Activated CD4-positive, alpha-beta T cell treated with anti-CD3 and anti-CD28 coated beads, Interleukin-2, amount 10 ng/mL, durations not matched to agents 7 days and 5 days (primary cell): ENCODE measurements around the gene TMEM131L. TPM values are rescaled to one million over a fixed set of nuclear protein-coding genes. Genes with fewer than 3 reads are reported as not detected.
A peak's percentile ranks its signal among the peaks of the same experiment; 100 is the strongest.

Experiments used
- CTCF ChIA-PET: fragments of 350-600 bp; sonication (Branson Sonifier 250); formaldehyde crosslinking; loops from one replicate; lab custom pipeline; 2021; ENCODE audit warnings: antibody characterized with exemption; lab: Charles Lee
- POLR2A ChIA-PET: fragments of 350-600 bp; sonication (Branson Sonifier 250); formaldehyde crosslinking; loops from one replicate; lab custom pipeline; 2021; ENCODE audit warnings: antibody characterized with exemption; lab: Charles Lee
- DNase-seq: peaks from one replicate; pipeline ENCODE4 v3.0.0-alpha.2; 2020
- H3K27ac Mint-ChIP-seq: one replicate; pipeline ENCODE4 v1.8.0; 2021; ENCODE audit warnings: mild to moderate bottlenecking, moderate library complexity, mixed read lengths
- H3K27me3 Mint-ChIP-seq: one replicate; pipeline ENCODE4 v1.8.0; 2021; ENCODE audit warnings: mixed read lengths
- H3K36me3 Mint-ChIP-seq: one replicate; pipeline ENCODE4 v1.8.0; 2021; ENCODE audit warnings: low read depth, mixed read lengths
- H3K4me1 Mint-ChIP-seq: one replicate; pipeline ENCODE4 v1.8.0; 2021; ENCODE audit warnings: mixed read lengths
- H3K4me3 Mint-ChIP-seq: one replicate; pipeline ENCODE4 v1.8.0; 2021; ENCODE audit warnings: mild to moderate bottlenecking, moderate library complexity, mixed read lengths
- H3K9me3 Mint-ChIP-seq: one replicate; pipeline ENCODE4 v1.8.0; 2021; ENCODE audit warnings: mixed read lengths
- total RNA-seq, 2 experiments: library from RNA; stranded (reverse); gene quantifications; one replicate each; pipeline ENCODE4 v1.2.3, GENCODE V29; 2021

Gene TMEM131L
- total RNA-seq, 2 experiments from 2014 or later: 49.3 to 56.0 TPM

DNA sequence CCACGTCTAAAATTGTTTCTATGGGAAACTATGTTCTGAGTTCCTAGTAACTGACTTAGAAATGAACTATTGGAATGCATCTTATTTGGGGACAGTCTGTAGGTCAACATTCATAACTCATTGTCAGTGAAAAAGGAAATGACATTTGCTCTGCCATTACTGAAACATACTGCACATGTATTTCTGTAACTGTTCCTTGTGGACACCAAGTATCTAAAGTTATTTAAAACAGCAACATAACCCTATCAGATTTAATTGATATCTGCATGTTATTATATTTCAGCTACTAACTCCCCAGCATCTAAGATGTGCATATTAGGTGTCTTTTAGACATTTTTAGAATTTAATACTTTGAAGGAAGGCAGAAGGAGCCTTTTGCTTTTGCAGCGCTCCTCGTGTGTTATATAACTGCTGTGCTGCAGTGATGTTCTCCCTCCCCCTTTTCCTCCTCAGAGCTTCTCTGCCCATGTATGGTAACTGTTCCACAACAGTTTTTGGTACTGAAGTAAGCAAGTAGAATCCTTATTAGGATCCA is 37.2 kb upstream of the TMEM131L start:
- Mint-ChIP-seq H3K27me3 (no peaks in the 10 kb centered on the region), H3K36me3 (peaks cover 13% of the 10 kb centered on the region), H3K27ac (peak overlapping the region; percentile 70), H3K4me3 (peak overlapping the region; percentile 13), H3K9me3 (peaks cover 3% of the 10 kb centered on the region), H3K4me1 (peaks cover 59% of the 10 kb centered on the region)
- peak; percentile 17 for DNase-seq
- POLR2A ChIA-PET: interaction anchor here (0.6 kb wide), 1 partner anchor 50 kb away, joined by 3 read pairs; no protein-coding TSS in a partner anchor
- CTCF ChIA-PET: interaction anchor here (0.6 to 1.5 kb wide), 3 partner anchors 39 to 183 kb away, joined by 3 read pairs; no protein-coding TSS in a partner anchor

DNA sequence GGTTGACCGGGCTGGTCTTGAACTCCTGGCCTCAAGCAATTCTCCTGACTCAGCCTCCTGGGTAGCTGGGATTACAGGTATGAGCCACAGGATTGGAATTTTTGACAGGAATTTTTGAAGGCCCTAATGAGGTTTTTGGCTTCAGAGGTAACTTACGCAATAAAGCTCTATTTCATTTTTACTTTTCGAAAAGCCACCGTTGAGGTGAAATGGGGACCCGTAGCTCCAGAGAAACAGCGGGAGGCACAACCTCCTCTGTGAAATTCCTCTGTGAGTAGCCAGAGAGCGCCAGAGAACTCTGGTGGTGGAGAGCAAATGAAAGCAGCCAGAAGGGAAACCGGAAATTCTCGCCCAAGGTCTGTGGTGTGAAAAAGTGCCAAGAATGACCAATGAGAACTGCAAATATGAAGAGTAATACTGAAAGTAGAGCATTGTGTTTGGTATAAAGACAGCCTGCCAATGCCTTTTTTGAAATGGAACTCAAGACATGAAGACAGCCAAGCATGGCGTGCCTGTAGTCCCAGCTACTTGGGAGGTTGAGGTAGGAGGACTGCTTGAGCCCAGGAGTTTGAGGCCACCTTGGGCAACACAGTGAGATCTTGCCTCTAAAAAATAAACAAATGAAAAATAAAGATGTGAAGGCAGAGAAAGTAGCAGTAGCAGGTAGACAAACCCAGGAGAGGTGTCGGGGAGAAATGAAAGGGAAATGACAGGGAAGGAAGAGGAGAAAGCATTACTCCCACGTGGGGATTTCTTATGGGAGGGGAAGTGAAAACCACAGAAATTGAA is 33.0 kb upstream of the TMEM131L start:
- H3K27me3 Mint-ChIP-seq: no peaks in the 10 kb centered on the region
- H3K27ac Mint-ChIP-seq: peak overlapping the region; percentile 97
- H3K4me3 Mint-ChIP-seq: peak overlapping the region; percentile 78
- ChIA-PET CTCF (interaction anchor here (0.6 to 2.1 kb wide), 25 partner anchors 8 to 207 kb away, joined by 3 to 8 read pairs (median 3); partner anchors contain the start of gene TMEM131L), POLR2A (interaction anchor here (0.6 kb wide), 2 partner anchors 87 to 211 kb away, joined by 5 read pairs; no protein-coding TSS in a partner anchor)
- DNase-seq: peak; percentile 85
- peaks cover 65% of the 10 kb centered on the region for H3K4me1 Mint-ChIP-seq
- H3K36me3 Mint-ChIP-seq: peaks cover 5% of the 10 kb centered on the region
- H3K9me3 Mint-ChIP-seq: no peaks in the 10 kb centered on the region

DNA sequence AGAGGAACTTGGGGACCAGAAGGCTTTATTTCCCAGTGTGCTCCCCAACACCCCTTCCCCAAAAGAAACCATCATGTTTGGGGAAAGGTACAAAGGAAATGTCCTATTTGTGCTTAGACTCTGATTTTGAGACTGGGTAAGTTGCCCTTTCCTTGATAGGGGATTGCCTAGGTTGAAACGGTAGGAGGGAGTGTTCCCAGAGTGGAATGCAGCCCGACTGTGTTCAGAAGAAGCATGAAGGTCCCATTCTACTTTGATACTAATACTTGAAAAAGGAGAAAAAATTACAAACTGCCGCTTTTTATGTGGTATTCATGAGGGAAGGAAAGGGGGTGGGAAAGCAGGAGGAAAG is 32.4 kb upstream of the TMEM131L start:
- CTCF ChIA-PET: interaction anchor here (1.2 to 2.1 kb wide), 7 partner anchors 9 to 141 kb away, joined by 3 to 8 read pairs (median 5); no protein-coding TSS in a partner anchor
- peak overlapping the region; percentile 97 for H3K27ac Mint-ChIP-seq
- POLR2A ChIA-PET: no interaction called here
- H3K4me3 Mint-ChIP-seq: peak overlapping the region; percentile 78
- no peak for DNase-seq
- H3K4me1 Mint-ChIP-seq: peaks cover 71% of the 10 kb centered on the region
- H3K36me3 Mint-ChIP-seq: peaks cover 4% of the 10 kb centered on the region
- H3K27me3 Mint-ChIP-seq: no peaks in the 10 kb centered on the region
- H3K9me3 Mint-ChIP-seq: no peaks in the 10 kb centered on the region

DNA sequence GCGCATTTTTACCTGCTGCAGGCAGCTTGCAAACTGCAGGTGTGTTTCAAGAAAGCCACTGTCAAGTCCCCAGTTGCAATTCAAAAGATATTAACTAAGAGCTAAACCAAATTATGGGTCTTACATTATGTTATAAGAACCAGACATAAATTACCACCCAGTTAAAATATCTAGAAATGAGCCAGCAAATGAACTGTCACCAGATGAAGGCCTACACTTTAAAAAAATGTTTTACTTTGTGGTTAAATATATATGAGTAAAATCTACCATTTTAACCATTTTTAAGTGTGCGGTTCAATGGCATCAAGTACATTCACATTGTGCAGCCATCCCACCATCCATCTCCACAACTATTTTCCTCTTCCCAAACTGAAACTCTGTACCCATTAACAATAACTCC is 32.0 kb upstream of the TMEM131L start:
- CTCF ChIA-PET: interaction anchor here (1.5 to 2.1 kb wide), 2 partner anchors 13 to 140 kb away, joined by 5 to 8 read pairs; no protein-coding TSS in a partner anchor
- H3K4me1 Mint-ChIP-seq: peaks cover 71% of the 10 kb centered on the region
- POLR2A ChIA-PET: no interaction called here
- H3K27ac Mint-ChIP-seq: peak overlapping the region; percentile 97
- H3K27me3 Mint-ChIP-seq: no peaks in the 10 kb centered on the region
- no peaks in the 10 kb centered on the region for H3K9me3 Mint-ChIP-seq
- H3K4me3 Mint-ChIP-seq: peak overlapping the region; percentile 78
- H3K36me3 Mint-ChIP-seq: peaks cover 4% of the 10 kb centered on the region
- DNase-seq: no peak

DNA sequence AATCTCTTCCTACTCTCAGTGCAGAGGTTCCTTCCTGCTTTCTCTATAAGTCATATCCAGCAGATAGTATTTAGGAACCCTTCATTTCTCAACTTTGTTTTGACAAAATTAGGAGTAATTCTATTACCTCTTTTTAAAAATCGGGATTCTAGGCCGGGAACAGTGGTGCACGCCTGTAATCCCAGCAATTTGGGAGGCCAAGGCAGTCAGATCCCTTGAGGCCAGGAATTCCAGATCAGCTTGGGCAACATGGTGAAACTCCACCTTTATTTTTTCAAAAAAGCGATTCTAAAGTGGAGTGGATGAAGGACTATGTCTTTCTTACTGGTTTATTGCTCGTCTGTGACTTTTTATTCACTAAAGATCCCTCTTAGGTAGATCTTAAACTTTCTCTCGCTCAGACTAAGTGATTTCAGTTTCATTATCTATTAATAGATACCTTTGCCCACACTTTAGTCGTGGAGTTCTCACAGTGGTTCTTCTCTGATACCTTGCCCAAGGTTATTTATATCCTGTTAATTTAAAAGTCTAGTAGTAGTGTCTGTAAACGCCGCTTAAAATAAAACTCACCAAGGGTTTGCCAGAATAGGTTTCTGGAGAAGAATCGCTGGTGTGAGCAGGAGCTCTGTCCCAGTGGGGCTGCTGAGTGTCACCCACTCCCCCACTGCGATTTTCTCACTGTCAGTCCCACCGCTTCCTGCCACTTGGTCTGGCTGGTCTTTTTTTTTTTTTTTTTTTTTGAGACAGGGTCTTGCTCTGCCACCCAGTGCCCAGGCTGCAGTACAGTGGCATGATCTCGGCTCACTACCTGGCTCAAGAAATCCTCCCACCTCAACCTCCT is 27.0 kb upstream of the TMEM131L start:
- Mint-ChIP-seq H3K4me3 (peak overlapping the region; percentile 77), H3K4me1 (peaks cover 50% of the 10 kb centered on the region), H3K27me3 (no peaks in the 10 kb centered on the region), H3K9me3 (no peaks in the 10 kb centered on the region), H3K36me3 (peaks cover 3% of the 10 kb centered on the region), H3K27ac (peak overlapping the region; percentile 89)
- DNase-seq: peak; percentile 43
- ChIA-PET POLR2A (interaction anchor here (0.7 kb wide), 1 partner anchor 650 kb away, joined by 3 read pairs; no protein-coding TSS in a partner anchor), CTCF (interaction anchor here (0.6 to 1.2 kb wide), 4 partner anchors 21 to 97 kb away, joined by 3 to 4 read pairs (median 4); no protein-coding TSS in a partner anchor)

DNA sequence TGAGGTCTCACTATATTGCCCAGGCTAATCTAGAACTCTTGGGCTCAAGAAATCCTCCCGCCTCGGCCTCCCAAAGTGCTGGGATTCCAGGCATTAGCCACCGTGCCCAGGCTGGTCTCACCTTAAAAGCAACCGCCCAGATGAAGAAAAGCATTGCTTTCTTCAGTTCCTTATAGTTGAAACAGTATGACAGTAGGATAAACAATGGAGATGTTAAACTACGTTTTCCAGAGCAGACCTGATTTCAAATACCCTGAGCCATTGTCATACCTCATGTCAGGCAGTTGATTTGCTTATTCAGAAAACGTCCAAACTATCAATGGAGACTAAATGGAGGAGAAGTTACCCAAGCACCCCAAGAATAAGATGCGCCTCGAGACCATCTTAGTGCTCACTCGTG is 26.3 kb upstream of the TMEM131L start:
- ChIA-PET POLR2A (no interaction called here), CTCF (no interaction called here)
- H3K27me3 Mint-ChIP-seq: no peaks in the 10 kb centered on the region
- H3K4me3 Mint-ChIP-seq: peak overlapping the region; percentile 77
- peaks cover 45% of the 10 kb centered on the region for H3K4me1 Mint-ChIP-seq
- peak overlapping the region; percentile 89 for H3K27ac Mint-ChIP-seq
- DNase-seq: no peak
- H3K9me3 Mint-ChIP-seq: no peaks in the 10 kb centered on the region
- H3K36me3 Mint-ChIP-seq: peaks cover 3% of the 10 kb centered on the region

DNA sequence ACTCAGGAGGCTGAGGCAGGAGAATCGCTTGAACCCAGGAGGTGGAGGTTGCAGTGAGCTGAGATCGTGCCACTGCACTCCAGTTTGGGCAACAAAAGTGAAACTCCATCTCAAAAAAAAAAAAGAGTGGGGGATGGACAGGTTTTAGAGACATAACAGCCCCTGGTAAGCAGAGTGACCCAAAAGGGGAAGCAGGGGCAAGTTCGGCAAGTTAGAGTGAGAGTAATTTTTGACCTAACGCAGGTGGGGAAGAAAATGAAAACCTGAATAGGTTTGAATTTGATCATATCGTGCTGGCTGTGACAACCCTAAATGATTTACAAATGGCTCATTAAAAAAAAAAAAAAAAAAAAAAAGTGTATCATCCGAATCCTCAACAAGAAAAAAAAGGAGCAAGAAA is 25.7 kb upstream of the TMEM131L start:
- peaks cover 3% of the 10 kb centered on the region for H3K36me3 Mint-ChIP-seq
- POLR2A ChIA-PET: no interaction called here

DNA sequence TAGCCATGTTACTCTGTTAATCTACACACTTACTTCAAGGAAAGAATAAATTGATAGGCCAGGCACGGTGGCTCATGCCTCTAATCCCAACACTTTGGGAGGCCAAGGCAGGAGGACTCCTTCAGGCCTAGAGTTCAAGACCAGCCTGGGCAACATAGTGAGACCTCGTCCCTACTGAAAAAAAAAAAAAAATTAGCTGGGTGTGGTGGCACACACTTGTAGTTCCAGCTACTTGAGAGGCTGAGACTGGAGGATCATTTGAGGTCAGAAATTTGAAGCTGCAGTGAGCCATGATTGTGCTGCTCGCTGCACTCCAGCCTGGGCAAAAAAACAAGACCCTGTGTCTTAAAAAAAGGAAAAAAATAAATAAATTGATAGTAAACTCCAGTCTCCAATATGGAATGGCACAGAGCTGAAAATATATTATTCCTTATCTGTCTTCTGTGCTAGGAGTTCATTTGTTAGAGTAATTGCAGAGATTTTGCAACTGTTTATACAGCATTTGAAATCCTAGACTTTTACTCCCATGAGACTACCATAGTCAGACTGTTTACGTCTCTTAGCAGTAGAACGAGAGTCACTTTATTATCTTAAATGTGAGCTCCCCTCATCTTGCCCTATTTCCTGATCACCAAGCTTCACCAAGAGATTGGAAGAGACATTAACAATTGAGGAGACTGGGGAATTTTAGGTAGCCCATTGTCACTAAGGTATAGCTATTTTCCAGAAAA is 18.8 kb upstream of the TMEM131L start:
- DNase-seq: no peak
- Mint-ChIP-seq H3K27ac (no peak overlapping the region), H3K9me3 (no peaks in the 10 kb centered on the region), H3K36me3 (peaks cover 1% of the 10 kb centered on the region), H3K4me3 (no peak overlapping the region), H3K4me1 (peaks cover 27% of the 10 kb centered on the region), H3K27me3 (no peaks in the 10 kb centered on the region)
- CTCF ChIA-PET: interaction anchor here (0.8 to 2.2 kb wide), 7 partner anchors 8 to 127 kb away, joined by 3 to 12 read pairs (median 3); no protein-coding TSS in a partner anchor
- POLR2A ChIA-PET: interaction anchor here (0.5 kb wide), 1 partner anchor 641 kb away, joined by 3 read pairs; no protein-coding TSS in a partner anchor

More for the DNA sequence above, 25.7 kb upstream of the TMEM131L start:
- no peaks in the 10 kb centered on the region for H3K27me3 Mint-ChIP-seq
- H3K9me3 Mint-ChIP-seq: no peaks in the 10 kb centered on the region
- CTCF ChIA-PET: no interaction called here
- peak overlapping the region; percentile 71 for H3K27ac Mint-ChIP-seq
- peaks cover 45% of the 10 kb centered on the region for H3K4me1 Mint-ChIP-seq
- no peak overlapping the region for H3K4me3 Mint-ChIP-seq
- DNase-seq: no peak

DNA sequence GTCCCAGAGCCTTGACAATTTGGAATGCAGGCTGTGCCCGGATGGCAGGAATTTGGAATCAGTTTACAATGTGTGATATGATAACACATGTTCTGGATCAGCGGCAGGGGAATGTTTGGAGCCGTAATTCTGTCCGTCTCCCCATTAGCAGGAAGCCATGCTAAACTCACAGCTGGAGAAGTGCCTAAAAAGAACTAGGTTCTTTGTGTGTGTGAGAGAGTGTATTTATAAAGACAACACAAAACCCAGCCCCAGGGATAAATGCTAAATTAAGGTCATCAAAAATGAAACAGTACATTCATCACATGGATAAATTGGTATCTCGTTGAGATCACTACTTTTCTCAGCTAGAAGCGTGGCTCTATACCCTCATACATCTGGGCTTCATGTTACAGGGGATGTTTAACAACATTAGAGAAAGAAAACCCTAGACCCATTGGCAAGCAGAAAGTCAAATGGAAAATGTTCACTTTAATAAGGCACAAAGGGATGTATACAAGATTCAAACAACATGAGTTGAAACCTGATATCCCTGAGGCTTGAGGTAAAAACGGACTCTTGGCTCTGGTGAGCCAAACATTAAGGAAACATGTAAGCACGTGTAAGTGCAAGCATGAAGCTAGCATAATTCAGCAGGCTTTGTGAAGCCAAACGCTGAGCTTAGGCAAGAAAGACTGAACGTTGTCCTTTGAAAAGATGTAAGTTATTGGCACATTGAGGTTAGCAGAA is 18.0 kb upstream of the TMEM131L start:
- POLR2A ChIA-PET: interaction anchor here (0.5 to 0.7 kb wide), 2 partner anchors 18 to 642 kb away, joined by 3 read pairs; partner anchors contain the start of gene TMEM131L
- Mint-ChIP-seq H3K27ac (no peak overlapping the region), H3K27me3 (no peaks in the 10 kb centered on the region), H3K36me3 (peaks cover 1% of the 10 kb centered on the region), H3K4me1 (peaks cover 32% of the 10 kb centered on the region), H3K4me3 (no peak overlapping the region), H3K9me3 (no peaks in the 10 kb centered on the region)
- CTCF ChIA-PET: interaction anchor here (0.8 to 2.2 kb wide), 5 partner anchors 8 to 126 kb away, joined by 3 to 12 read pairs (median 3); no protein-coding TSS in a partner anchor
- no peak for DNase-seq

DNA sequence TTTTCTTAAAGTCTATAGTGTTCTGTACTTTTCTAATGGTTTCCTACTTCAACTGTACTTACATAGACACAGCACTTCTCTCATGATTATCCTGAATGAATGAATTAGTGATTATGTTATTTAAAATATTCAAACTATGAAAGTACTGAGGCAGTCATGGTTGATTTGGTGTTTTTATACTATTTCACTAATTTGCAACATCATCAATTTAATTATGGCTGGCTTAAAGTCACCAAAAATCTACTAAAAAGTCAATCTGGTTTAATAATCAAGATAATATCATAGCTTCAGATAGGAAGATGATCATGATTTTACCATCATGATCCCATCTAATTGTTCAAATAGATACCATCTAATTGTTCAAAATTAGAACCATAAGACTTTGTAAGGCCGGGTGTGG is 16.8 kb upstream of the TMEM131L start:
- H3K27me3 Mint-ChIP-seq: no peaks in the 10 kb centered on the region

DNA sequence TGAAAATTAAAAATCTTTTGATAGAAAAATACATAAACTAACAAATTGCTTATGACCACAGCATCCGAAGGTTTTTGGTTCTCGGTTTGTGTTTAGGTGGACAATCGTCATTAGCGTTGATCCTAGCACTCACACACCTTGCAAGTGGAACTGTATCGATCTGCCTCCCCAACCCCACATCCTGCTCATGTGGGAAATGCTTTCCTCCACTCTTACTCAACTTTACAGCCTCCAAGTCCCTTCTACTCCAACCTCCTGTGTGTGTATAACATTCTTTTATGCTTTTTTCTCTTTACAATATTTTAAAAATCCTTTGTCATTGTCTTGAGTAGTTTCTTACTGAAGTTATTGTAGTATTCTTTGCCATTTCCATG is 15.6 kb upstream of the TMEM131L start:
- H3K4me1 Mint-ChIP-seq: peaks cover 36% of the 10 kb centered on the region
- ChIA-PET CTCF (interaction anchor here (0.6 kb wide), 1 partner anchor 149 kb away, joined by 5 read pairs; no protein-coding TSS in a partner anchor), POLR2A (no interaction called here)
- peaks cover 1% of the 10 kb centered on the region for H3K36me3 Mint-ChIP-seq
- peak overlapping the region; percentile 91 for H3K27ac Mint-ChIP-seq
- no peaks in the 10 kb centered on the region for H3K9me3 Mint-ChIP-seq
- DNase-seq: peak; percentile 33
- H3K4me3 Mint-ChIP-seq: peak overlapping the region; percentile 66
- H3K27me3 Mint-ChIP-seq: no peaks in the 10 kb centered on the region

More for the DNA sequence above, 16.8 kb upstream of the TMEM131L start:
- POLR2A ChIA-PET: interaction anchor here (0.6 kb wide), 1 partner anchor 43 kb away, joined by 3 read pairs; no protein-coding TSS in a partner anchor
- DNase-seq: no peak
- Mint-ChIP-seq H3K4me3 (no peak overlapping the region), H3K36me3 (peaks cover 1% of the 10 kb centered on the region), H3K9me3 (no peaks in the 10 kb centered on the region), H3K27ac (peak overlapping the region; percentile 91), H3K4me1 (peaks cover 36% of the 10 kb centered on the region)
- CTCF ChIA-PET: interaction anchor here (1.0 kb wide), 1 partner anchor 17 kb away, joined by 3 read pairs; no protein-coding TSS in a partner anchor
